Upper lobe of right lung (tissue), 1 donor: ENCODE measurements around the gene TICRR. TPM values are rescaled to one million over a fixed set of nuclear protein-coding genes. Genes with fewer than 3 reads are reported as not detected.

Source experiments
- ATAC-seq: fragments of 200-7000 bp; cut with Tn5 transposase; one replicate; pipeline ENCODE4 v1.9.1; 2020; ENCODE audit warnings: mild to moderate bottlenecking, moderate library complexity
- DNase-seq: peaks from one replicate; pipeline ENCODE4 v3.0.0-alpha.2; 2020
- H3K27ac ChIP-seq: fragments of 200-600 bp; one replicate; pipeline ENCODE4 v1.8.0; 2022
- H3K27me3 ChIP-seq: fragments of 200-600 bp; one replicate; pipeline ENCODE4 v1.8.0; 2022; ENCODE audit warnings: mild to moderate bottlenecking
- H3K36me3 ChIP-seq: fragments of 200-600 bp; one replicate; pipeline ENCODE4 v1.8.0; 2022
- H3K4me1 ChIP-seq: fragments of 200-600 bp; one replicate; pipeline ENCODE4 v1.8.0; 2022
- H3K4me3 ChIP-seq: fragments of 200-600 bp; one replicate; pipeline ENCODE4 v1.8.0; 2022; ENCODE audit warnings: mild to moderate bottlenecking
- H3K9me3 ChIP-seq: fragments of 200-600 bp; one replicate; pipeline ENCODE4 v1.8.0; 2022
- intact Hi-C: fragments of 100-400 bp; cut with DNase I; formaldehyde crosslinking; loops from one replicate; pipeline ENCODE4 v1.11.0; 2022
- total RNA-seq: library from RNA; stranded (reverse); fragmentation: NEBNext Ultra II Directional; extraction: Animal tissue kit (Norgen Biotek cat#: 25700); gene quantifications from one replicate; pipeline ENCODE4 v1.2.1, GENCODE V29; 2021
- TF ChIP-seq, protein P1 (sequence below): fragments of 200-600 bp; IDR thresholded peaks from one replicate; pipeline ENCODE4 v1.8.0; 2022; ENCODE audit warnings: antibody characterized with exemption
- donor health status: DM: no; HTN: yes; CAD: no; lungs with severe emphysema.

TICRR gene
- total RNA-seq, 1 donor from 2014 or later, result 0.09 TPM

DNA sequence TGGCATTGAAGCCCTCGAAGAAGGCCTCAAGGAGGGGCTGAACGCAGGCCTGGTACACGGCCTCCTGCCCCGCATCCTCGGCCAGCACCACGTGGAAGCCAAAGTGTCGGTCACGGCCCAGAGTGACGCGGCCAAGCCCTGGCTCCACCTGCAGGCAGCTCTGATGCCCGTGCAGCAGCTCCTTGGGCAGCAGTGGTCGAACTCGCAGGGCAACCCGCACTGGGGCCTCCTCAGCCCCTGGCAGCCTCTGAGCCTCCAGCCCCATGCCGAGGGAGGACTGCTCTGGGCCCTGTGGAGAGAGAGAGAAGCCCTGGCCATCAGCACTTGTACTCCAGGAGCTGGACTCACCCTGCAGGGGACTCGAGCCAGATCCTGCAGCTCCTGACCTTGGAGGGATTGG is 77.4 kb downstream of the TICRR start:
- Histone ChIP-seq H3K36me3 (no peaks in the 10 kb centered on the region), H3K9me3 (no peaks in the 10 kb centered on the region), H3K4me1 (no peaks in the 10 kb centered on the region), H3K27ac (no peak overlapping the region), H3K27me3 (peaks cover 22% of the 10 kb centered on the region), H3K4me3 (no peak overlapping the region)
- intact Hi-C loops, result no loop called here
- ATAC-seq, result no peak
- no peak for DNase-seq
- TF ChIP-seq, protein P1, sequence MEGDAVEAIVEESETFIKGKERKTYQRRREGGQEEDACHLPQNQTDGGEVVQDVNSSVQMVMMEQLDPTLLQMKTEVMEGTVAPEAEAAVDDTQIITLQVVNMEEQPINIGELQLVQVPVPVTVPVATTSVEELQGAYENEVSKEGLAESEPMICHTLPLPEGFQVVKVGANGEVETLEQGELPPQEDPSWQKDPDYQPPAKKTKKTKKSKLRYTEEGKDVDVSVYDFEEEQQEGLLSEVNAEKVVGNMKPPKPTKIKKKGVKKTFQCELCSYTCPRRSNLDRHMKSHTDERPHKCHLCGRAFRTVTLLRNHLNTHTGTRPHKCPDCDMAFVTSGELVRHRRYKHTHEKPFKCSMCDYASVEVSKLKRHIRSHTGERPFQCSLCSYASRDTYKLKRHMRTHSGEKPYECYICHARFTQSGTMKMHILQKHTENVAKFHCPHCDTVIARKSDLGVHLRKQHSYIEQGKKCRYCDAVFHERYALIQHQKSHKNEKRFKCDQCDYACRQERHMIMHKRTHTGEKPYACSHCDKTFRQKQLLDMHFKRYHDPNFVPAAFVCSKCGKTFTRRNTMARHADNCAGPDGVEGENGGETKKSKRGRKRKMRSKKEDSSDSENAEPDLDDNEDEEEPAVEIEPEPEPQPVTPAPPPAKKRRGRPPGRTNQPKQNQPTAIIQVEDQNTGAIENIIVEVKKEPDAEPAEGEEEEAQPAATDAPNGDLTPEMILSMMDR, result no peak

DNA sequence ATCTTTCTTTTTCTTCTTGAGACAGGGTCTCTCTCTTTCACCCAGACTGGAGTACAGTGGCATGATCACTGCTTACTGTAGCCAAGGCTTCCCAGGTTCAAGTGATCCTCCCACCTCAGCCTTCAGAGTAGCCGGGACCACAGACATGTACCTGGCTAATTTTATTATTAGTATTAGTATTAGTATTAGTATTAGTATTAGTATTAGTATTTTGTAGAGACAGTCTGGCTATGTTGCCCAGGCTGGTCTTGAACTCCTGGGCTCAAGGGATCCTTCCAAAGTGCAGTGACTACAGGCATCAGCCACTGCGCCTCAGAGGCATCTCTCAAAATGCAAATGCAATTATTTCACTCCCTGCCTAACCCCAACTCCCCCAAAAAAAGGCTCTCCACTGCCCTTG is 78.3 kb downstream of the TICRR start:
- TF ChIP-seq, protein P1, result no peak
- Histone ChIP-seq H3K36me3 (no peaks in the 10 kb centered on the region), H3K4me3 (no peak overlapping the region), H3K27ac (no peak overlapping the region), H3K4me1 (no peaks in the 10 kb centered on the region), H3K27me3 (peaks cover 22% of the 10 kb centered on the region), H3K9me3 (no peaks in the 10 kb centered on the region)
- intact Hi-C loops, result no loop called here
- ATAC-seq (no peak), DNase-seq (no peak)

DNA sequence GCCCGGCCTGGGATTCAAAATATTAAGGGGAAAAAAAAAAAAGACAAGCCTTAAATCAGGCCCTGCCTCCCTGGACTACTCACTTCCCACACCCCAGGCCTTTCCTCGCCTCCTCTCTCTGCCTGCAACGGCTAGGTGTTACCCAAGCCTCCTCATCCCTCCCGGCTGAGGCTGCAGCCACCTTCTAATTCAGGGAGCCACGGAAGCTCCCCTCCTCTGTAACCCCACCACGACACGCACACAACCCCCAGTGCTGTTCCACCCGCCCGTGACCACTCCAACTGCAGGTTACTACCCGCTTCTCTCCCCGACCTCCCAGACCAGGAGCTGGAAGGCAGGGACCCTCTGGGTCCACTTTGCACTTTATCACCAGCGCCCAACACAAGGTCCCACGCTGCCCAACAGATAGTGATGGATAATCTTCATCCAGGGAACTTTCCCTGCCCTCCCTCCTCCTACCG is 79.1 kb downstream of the TICRR start:
- H3K27ac ChIP-seq, result no peak overlapping the region
- no peaks in the 10 kb centered on the region for H3K36me3 ChIP-seq
- peak overlapping the region; percentile 62 for H3K4me3 ChIP-seq
- TF ChIP-seq, protein P1, result no peak
- H3K9me3 ChIP-seq, result no peaks in the 10 kb centered on the region
- no peak for ATAC-seq
- H3K27me3 ChIP-seq, result peaks cover 22% of the 10 kb centered on the region
- DNase-seq, result no peak
- H3K4me1 ChIP-seq, result no peaks in the 10 kb centered on the region
- intact Hi-C loops, result no loop called here

DNA sequence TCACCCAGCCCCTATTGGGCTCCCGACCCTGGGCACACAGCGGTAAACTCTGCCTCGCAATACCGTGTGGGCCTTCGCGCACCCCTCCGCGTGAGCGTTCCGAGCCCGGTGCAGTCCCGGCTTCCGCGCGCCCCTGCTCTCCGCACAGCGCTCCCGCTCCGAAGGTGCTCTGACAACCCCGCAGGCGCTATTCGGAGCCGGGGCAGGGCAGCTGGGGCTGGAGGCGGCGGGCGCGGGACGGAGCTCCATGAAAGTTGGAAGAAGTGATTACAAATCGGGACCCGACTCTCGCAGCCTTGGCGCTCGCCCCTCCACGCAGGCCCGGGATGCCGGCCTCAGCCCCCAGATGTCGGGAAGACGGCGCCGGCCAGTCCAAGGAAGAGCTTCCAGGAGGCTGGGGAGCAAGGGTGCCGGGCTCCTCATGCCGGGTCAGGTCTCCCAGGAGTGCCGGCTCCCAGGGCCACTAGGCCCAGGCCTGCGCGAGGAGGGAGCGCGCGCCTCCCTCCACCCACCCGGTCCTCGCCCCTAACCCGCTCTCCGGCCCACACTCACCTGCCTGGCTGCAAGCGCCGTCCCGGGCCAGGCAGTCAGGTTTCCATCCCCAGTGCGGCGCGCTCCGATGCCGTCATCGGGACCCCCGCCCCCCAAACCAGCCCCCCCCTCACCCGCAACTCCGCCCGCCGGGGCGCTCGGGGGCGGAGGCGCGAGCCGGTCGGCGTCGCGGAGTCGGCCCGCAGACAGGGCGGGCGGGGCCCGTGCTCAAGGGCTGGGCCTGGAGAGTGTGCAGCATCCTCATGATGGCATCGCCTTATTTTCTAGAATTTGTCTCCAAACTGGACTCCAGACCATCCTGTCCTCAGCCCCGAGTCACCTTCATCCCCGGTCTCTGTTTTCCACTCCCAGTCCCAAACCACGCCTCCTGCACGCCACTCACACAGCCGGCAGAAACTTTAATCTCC is 79.9 kb downstream of the TICRR start, which contains the start of gene KIF7:
TSS of gene KIF7 (minus strand) at position 621 of the 959 bp plus-strand sequence. CDS start 2,537 bp downstream, outside the sequence.
- intact Hi-C loops, result no loop called here
- peaks cover 22% of the 10 kb centered on the region for H3K27me3 ChIP-seq
- no peak within 1 kb of the TSS for H3K27ac ChIP-seq
- H3K9me3 ChIP-seq, result no peaks in the 10 kb centered on the region
- DNase-seq, result no peak
- peak; percentile 68 for ATAC-seq
- TF ChIP-seq, protein P1, result no peak
- H3K36me3 ChIP-seq, result no peaks in the 10 kb centered on the region
- H3K4me1 ChIP-seq, result no peaks in the 10 kb centered on the region
- peak within 1 kb of the TSS; percentile 62 for H3K4me3 ChIP-seq

DNA sequence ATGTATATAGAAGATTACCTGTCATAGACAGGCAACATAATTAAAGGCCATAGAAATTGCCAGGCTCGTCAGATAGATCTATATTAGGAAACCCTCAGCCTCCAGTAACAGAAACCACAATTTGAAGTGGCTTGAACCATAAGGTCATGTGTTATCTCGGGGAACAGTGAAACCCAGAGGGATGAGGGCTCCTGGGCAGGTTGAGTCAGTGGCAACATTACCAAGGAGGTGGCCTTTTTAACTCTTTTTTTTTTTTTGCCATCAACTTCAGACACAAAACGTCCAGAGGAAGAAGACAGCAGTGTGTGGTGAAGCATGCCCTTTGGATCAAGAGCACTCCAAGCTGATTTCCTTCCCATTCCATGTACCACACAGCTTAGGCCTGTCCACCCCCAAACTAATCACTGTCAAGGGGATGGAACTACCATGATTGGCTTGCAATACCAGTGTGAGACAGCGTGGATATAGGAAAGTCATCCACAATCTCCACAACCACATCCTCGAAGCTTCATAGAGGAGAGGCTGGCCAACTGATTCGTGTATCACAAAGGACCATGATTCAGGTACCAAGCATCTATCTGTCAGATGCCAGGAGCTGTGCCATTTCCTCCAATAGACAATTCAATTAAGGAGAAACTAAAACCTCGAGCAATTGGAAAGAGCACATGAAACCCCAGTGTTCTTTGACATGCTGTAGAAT is 81.0 kb downstream of the TICRR start:
- no peaks in the 10 kb centered on the region for H3K9me3 ChIP-seq
- H3K27me3 ChIP-seq, result peaks cover 22% of the 10 kb centered on the region
- no peak for ATAC-seq
- no peaks in the 10 kb centered on the region for H3K36me3 ChIP-seq
- no peak overlapping the region for H3K27ac ChIP-seq
- no peaks in the 10 kb centered on the region for H3K4me1 ChIP-seq
- no peak overlapping the region for H3K4me3 ChIP-seq
- TF ChIP-seq, protein P1, result no peak
- DNase-seq, result no peak
- intact Hi-C loops, result no loop called here
